Lung (tissue), 12 donors: ENCODE measurements around the gene ADGRF5. TPM values are rescaled to one million over a fixed set of nuclear protein-coding genes. Genes with fewer than 3 reads are reported as not detected.
A peak's percentile ranks its signal among the peaks of the same experiment; 100 is the strongest.

Source experiments
- ATAC-seq: fragments of 200-7000 bp; cut with Tn5 transposase; one replicate; pipeline ENCODE4 v1.9.1; 2020; ENCODE audit warnings: moderate number of reproducible peaks; ENCODE audit not compliant: insufficient read depth, low FRiP score
- DNase-seq, 3 donors: peaks; one replicate each; pipeline ENCODE4 v3.0.0-alpha.2; 2013 to 2017
- H3K27ac ChIP-seq, 2 donors: one replicate each; pipeline ENCODE4 v1.5.1; 2013; ENCODE audit warnings: mild to moderate bottlenecking in 2 of 2, moderate library complexity in 2 of 2, control low read depth in 1 of 2, inconsistent platforms in 1 of 2, low read depth in 1 of 2, low read length in 1 of 2
- H3K27me3 ChIP-seq, 3 donors: one replicate each; pipeline ENCODE4 v1.5.1; 2013; ENCODE audit warnings: low read length in 2 of 3; ENCODE audit not compliant: control insufficient read depth in 3 of 3, insufficient read depth in 3 of 3
- H3K36me3 ChIP-seq, 4 donors: one replicate each; pipeline ENCODE4 v1.5.1; 2013; ENCODE audit warnings: low read length in 4 of 4, mild to moderate bottlenecking in 1 of 4, moderate library complexity in 1 of 4; ENCODE audit not compliant: control insufficient read depth in 4 of 4, insufficient read depth in 4 of 4
- H3K4me1 ChIP-seq, 5 donors: one replicate each; pipeline ENCODE4 v1.5.1; 2013; ENCODE audit warnings: low read length in 5 of 5, mild to moderate bottlenecking in 2 of 5, moderate library complexity in 1 of 5; ENCODE audit not compliant: control insufficient read depth in 5 of 5, insufficient read depth in 5 of 5
- H3K4me3 ChIP-seq: one replicate; pipeline ENCODE4 v1.5.1; 2013; ENCODE audit warnings: mild to moderate bottlenecking, control low read depth, moderate library complexity
- H3K9ac ChIP-seq, 2 donors: one replicate each; pipeline ENCODE4 v1.5.1; 2013; ENCODE audit warnings: low read length in 2 of 2, control low read depth in 1 of 2; ENCODE audit not compliant: insufficient read depth in 1 of 2
- H3K9me3 ChIP-seq, 4 donors: one replicate each; pipeline ENCODE4 v1.5.1; 2013; ENCODE audit warnings: low read length in 3 of 4, mild to moderate bottlenecking in 1 of 4, moderate library complexity in 1 of 4; ENCODE audit not compliant: control insufficient read depth in 4 of 4, insufficient read depth in 3 of 4
- WGBS, 2 donors: extraction: QIAGEN DNeasy Blood & Tissue Kit; methylation state at CpG; one replicate each; pipeline ENCODE4 v1.1.7; 2013; 5-methylcytosine and 5-hydroxymethylcytosine counted together
- polyA plus RNA-seq, 2 donors: library from polyadenylated mRNA; stranded (reverse); fragments of 200-250 nt; gene quantifications; one replicate each; pipeline ENCODE4 v1.2.1, GENCODE V29; 2013
- total RNA-seq, 2 donors: library from RNA; depleted of rRNA in 1 of 2; stranded (reverse); fragments of >200 nt in 1 of 2; gene quantifications; one replicate each; pipeline ENCODE4 v1.2.1, GENCODE V29; 2014 to 2021
- TF ChIP-seq, protein P1 (sequence below): IDR thresholded peaks from 2 replicates; pipeline ENCODE4 v1.5.1; 2012; ENCODE audit warnings: mild to moderate bottlenecking; ENCODE audit errors: control extremely low read depth, extremely low read depth
- donor health status: control.
- donor health status: control.
- donor health status: Bipolar disorder and iron deficiency.
- donor health status: healthy.
- donor health status: DM: yes; HTN: yes; CAD: no.

ADGRF5 gene
- total and polyA plus RNA-seq, 4 donors = 71.3 to 339 (median 142) TPM

DNA sequence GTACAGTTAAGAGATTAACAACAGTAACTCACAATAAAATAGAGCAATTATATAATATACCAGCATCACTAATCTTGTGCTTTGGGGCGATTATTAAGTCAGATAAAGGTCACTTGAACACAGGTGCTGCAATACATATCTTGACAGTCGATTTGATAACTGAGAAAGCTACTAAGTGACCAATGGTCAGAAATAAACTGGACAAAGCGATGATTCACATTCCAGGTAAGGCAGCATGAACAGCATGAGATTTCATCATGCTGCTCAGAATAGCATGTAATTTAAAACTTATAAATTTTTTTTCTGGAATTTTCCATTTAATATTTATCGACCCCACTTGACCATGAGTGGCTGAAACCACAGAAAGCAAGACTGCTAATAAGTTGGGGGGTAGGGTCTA is 15.9 kb upstream of the ADGRF5 start:
- WGBS, 2 donors = 77 to 88% methylated on average over 4 of the region's 4 CpGs
- peaks cover 0 to 2% (median 0%) of the 10 kb centered on the region in 4 donors for H3K36me3 ChIP-seq
- no peak overlapping the region for H3K4me3 ChIP-seq
- TF ChIP-seq, protein P1, sequence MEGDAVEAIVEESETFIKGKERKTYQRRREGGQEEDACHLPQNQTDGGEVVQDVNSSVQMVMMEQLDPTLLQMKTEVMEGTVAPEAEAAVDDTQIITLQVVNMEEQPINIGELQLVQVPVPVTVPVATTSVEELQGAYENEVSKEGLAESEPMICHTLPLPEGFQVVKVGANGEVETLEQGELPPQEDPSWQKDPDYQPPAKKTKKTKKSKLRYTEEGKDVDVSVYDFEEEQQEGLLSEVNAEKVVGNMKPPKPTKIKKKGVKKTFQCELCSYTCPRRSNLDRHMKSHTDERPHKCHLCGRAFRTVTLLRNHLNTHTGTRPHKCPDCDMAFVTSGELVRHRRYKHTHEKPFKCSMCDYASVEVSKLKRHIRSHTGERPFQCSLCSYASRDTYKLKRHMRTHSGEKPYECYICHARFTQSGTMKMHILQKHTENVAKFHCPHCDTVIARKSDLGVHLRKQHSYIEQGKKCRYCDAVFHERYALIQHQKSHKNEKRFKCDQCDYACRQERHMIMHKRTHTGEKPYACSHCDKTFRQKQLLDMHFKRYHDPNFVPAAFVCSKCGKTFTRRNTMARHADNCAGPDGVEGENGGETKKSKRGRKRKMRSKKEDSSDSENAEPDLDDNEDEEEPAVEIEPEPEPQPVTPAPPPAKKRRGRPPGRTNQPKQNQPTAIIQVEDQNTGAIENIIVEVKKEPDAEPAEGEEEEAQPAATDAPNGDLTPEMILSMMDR = no peak
- H3K27me3 ChIP-seq = no peaks in the 10 kb centered on the region
- DNase-seq (no peak), ATAC-seq (no peak)
- peaks cover 0 to 21% (median 15%) of the 10 kb centered on the region in 5 donors for H3K4me1 ChIP-seq
- peaks cover 0 to 1% (median 0%) of the 10 kb centered on the region in 4 donors for H3K9me3 ChIP-seq
- H3K9ac ChIP-seq = no peak overlapping the region
- no peak overlapping the region for H3K27ac ChIP-seq

DNA sequence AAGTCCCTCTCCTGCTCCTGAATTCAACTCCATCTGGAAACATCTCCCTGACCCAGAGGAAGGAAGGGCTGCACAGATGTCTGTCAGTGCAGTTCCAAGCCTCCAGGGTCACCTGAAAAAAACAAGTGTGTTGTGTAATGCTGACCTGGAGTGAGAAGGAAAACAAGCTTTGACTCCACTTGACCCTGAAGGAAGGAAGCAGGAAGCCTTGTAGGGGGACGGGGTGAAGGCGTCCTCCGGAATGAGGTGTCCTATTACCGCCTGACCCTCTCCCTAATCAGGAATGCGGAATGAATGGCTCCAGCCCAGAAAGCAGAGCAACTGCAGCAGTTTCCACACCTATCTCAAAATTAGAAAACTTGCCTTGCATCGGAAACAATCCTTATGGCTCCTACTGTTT is 13.9 kb upstream of the ADGRF5 start:
- ATAC-seq = peak; percentile 50

DNA sequence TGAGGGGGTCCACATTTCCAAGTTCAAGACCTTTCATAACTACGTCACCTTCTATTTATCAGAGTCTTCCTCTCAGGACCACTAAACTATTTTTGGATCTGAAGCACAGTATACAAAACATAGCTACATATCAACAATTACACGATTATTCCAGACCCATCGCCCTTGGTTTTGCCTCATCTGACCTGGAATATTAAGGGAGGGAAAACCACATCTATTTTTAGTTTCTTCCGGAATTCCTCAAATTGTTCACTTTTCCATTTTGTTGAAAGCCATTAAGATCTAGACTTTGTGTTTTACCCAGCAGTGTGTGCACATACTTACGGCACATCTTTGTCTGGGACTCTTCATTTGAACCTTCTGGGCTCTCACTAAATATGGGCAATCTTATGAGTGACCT is 12.0 kb upstream of the ADGRF5 start:
- peaks cover 0 to 1% (median 0%) of the 10 kb centered on the region in 4 donors for H3K9me3 ChIP-seq
- ATAC-seq (no peak), DNase-seq (no peak)
- no peaks in the 10 kb centered on the region for H3K27me3 ChIP-seq
- 66 to 78% methylated on average over 5 of the region's 5 CpGs for WGBS, 2 donors
- H3K27ac ChIP-seq = peak overlapping the region; percentile 72 to 78
- peaks cover 0 to 21% (median 4%) of the 10 kb centered on the region in 5 donors for H3K4me1 ChIP-seq
- H3K4me3 ChIP-seq = no peak overlapping the region
- peaks cover 0 to 2% (median 0%) of the 10 kb centered on the region in 4 donors for H3K36me3 ChIP-seq
- TF ChIP-seq, protein P1 = no peak
- H3K9ac ChIP-seq = no peak overlapping the region

More for the DNA sequence above, 13.9 kb upstream of the ADGRF5 start:
- no peaks in the 10 kb centered on the region for H3K27me3 ChIP-seq
- TF ChIP-seq, protein P1 = no peak
- peaks cover 0 to 23% (median 8%) of the 10 kb centered on the region in 5 donors for H3K4me1 ChIP-seq
- H3K36me3 ChIP-seq = peaks cover 0 to 2% (median 0%) of the 10 kb centered on the region in 4 donors
- peak overlapping the region in 1 of 2 donors; percentile 73 for H3K27ac ChIP-seq
- no peak overlapping the region for H3K9ac ChIP-seq
- H3K4me3 ChIP-seq = no peak overlapping the region
- DNase-seq = peak in 2 of 3 donors; percentile 38 to 54
- 45 to 70% methylated on average over 6 of the region's 6 CpGs for WGBS, 2 donors
- peaks cover 0 to 1% (median 0%) of the 10 kb centered on the region in 4 donors for H3K9me3 ChIP-seq
